ENCODE results near the gene CREB3. TPM values are rescaled to one million over a fixed set of nuclear protein-coding genes. Genes with fewer than 3 reads are reported as not detected.

CREB3 gene
- total and polyA plus RNA-seq, 2 experiments from 2014 or later: 20.3 to 32.4 TPM

DNA sequence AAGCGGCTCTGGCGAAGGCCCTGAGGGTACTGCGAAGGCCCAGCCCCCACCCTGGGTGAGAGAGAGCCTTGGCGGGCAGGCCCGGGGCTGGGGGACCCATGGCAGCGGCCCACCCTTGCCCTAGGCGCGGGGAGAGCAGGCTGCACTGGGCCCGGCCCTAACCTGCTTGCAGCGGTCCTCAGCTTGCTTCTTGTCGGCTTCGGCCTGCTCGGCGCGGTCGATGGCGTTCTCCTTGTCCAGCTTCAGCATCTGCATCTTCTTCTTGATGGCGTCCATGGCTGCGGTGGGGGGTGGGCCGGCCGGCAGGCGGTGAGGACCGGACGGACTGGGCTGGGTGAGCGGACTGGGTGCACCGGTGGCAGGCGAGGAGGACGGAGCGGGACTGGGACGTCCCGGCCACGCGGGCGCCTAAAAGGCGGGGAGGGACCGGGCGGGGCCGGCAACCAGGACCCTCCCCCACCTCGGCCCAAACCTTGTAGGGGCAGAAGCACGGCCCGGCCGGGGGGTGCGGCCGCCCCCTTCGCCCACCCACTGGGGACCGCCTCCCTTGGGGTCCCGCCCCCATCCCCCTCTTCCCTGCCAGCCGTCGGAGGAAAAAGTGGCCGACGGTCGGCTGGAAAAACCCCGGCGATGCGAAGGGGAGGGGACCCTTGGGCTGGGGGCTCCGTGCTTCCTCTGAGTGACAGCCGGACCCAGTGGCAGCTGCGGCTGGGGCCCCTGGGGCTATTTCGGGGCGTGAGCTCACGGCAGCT is 42.7 kb upstream of the CREB3 start, which contains the start of gene TPM2:
TPM2 (minus strand) TSS at position 384 of the 752 bp plus-strand sequence; CDS start at position 276, 108 bp downstream.
- Histone ChIP-seq H3K4me2 (peak within 1 kb of the TSS; percentile 96), H2AFZ (peak within 1 kb of the TSS; percentile 92), H3K9me2 (ENCODE audit: insufficient read depth) (no peaks in the 10 kb centered on the region), H4K20me1 (replicated peaks; ENCODE audit: insufficient read depth) (peaks cover 6% of the 10 kb centered on the region; the same call in 1 of the 2 replicates), H3F3A (replicated peaks; ENCODE audit: low read depth) (0 out of 2 replicates have a peak, but pooled peaks cover 4% of the 10 kb centered on the region), H3K4me1 (ENCODE audit: insufficient read depth) (peaks cover 17% of the 10 kb centered on the region; the same call in 1 of the 2 replicates), H3K27me3 (ENCODE audit: insufficient read depth) (no peaks in the 10 kb centered on the region), H3K4me3 (peak within 1 kb of the TSS; percentile 94), H3K36me3 (ENCODE audit: insufficient read depth) (peaks cover 13% of the 10 kb centered on the region; the same call in 1 of the 2 replicates), H3K27ac (ENCODE audit: low read depth) (peak within 1 kb of the TSS; percentile 87; the same call in 1 of the 2 replicates), H3K79me2 (replicated peaks; ENCODE audit: insufficient read depth) (peaks cover 22% of the 10 kb centered on the region)
- H3K4me3 Mint-ChIP-seq: peak within 1 kb of the TSS; percentile 95
- H3K27ac Mint-ChIP-seq: peak within 1 kb of the TSS; percentile 93; the same call in 1 of the 2 replicates
- H3K4me1 Mint-ChIP-seq: peaks cover 33% of the 10 kb centered on the region
- ATAC-seq: peak; percentile 67
- peaks cover 42% of the 10 kb centered on the region for H3K36me3 Mint-ChIP-seq (ENCODE audit: low read depth)
- TF ChIP-seq NANOG (IDR thresholded peaks at IDR 0.05; ENCODE audit: borderline replicate concordance) (no peak), JUNB (IDR thresholded peaks at IDR 0.05; ENCODE audit: unreplicated experiment) (no peak), EZH2 (IDR thresholded peaks at IDR 0.05; ENCODE audit: low read depth, unreplicated experiment) (no peak), CREB1 (CRISPR knock-in tag; IDR thresholded peaks at IDR 0.05; ENCODE audit: low read depth) (0 out of 2 replicates have a peak, but pooled peaks have one; percentile 31), POLR2AphosphoS5 (IDR thresholded peaks at IDR 0.05; ENCODE audit: low read depth) (peak; percentile 98), ZNF331 (CRISPR knock-in tag; IDR thresholded peaks at IDR 0.05; ENCODE audit: low read depth) (no peak), EZH2phosphoT487 (IDR thresholded peaks at IDR 0.05; ENCODE audit: unreplicated experiment) (no peak), ZNF114 (CRISPR knock-in tag; IDR thresholded peaks at IDR 0.05) (no peak)
- TF ChIP-seq, protein P1, sequence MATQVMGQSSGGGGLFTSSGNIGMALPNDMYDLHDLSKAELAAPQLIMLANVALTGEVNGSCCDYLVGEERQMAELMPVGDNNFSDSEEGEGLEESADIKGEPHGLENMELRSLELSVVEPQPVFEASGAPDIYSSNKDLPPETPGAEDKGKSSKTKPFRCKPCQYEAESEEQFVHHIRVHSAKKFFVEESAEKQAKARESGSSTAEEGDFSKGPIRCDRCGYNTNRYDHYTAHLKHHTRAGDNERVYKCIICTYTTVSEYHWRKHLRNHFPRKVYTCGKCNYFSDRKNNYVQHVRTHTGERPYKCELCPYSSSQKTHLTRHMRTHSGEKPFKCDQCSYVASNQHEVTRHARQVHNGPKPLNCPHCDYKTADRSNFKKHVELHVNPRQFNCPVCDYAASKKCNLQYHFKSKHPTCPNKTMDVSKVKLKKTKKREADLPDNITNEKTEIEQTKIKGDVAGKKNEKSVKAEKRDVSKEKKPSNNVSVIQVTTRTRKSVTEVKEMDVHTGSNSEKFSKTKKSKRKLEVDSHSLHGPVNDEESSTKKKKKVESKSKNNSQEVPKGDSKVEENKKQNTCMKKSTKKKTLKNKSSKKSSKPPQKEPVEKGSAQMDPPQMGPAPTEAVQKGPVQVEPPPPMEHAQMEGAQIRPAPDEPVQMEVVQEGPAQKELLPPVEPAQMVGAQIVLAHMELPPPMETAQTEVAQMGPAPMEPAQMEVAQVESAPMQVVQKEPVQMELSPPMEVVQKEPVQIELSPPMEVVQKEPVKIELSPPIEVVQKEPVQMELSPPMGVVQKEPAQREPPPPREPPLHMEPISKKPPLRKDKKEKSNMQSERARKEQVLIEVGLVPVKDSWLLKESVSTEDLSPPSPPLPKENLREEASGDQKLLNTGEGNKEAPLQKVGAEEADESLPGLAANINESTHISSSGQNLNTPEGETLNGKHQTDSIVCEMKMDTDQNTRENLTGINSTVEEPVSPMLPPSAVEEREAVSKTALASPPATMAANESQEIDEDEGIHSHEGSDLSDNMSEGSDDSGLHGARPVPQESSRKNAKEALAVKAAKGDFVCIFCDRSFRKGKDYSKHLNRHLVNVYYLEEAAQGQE (IDR thresholded peaks at IDR 0.05; ENCODE audit: unreplicated experiment): peak; percentile 23
- TF ChIP-seq, protein P2, sequence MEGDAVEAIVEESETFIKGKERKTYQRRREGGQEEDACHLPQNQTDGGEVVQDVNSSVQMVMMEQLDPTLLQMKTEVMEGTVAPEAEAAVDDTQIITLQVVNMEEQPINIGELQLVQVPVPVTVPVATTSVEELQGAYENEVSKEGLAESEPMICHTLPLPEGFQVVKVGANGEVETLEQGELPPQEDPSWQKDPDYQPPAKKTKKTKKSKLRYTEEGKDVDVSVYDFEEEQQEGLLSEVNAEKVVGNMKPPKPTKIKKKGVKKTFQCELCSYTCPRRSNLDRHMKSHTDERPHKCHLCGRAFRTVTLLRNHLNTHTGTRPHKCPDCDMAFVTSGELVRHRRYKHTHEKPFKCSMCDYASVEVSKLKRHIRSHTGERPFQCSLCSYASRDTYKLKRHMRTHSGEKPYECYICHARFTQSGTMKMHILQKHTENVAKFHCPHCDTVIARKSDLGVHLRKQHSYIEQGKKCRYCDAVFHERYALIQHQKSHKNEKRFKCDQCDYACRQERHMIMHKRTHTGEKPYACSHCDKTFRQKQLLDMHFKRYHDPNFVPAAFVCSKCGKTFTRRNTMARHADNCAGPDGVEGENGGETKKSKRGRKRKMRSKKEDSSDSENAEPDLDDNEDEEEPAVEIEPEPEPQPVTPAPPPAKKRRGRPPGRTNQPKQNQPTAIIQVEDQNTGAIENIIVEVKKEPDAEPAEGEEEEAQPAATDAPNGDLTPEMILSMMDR (conservative IDR thresholded peaks at IDR 0.05; ENCODE audit: low read depth in 2 of 2): no peak
- TF ChIP-seq, protein P3, sequence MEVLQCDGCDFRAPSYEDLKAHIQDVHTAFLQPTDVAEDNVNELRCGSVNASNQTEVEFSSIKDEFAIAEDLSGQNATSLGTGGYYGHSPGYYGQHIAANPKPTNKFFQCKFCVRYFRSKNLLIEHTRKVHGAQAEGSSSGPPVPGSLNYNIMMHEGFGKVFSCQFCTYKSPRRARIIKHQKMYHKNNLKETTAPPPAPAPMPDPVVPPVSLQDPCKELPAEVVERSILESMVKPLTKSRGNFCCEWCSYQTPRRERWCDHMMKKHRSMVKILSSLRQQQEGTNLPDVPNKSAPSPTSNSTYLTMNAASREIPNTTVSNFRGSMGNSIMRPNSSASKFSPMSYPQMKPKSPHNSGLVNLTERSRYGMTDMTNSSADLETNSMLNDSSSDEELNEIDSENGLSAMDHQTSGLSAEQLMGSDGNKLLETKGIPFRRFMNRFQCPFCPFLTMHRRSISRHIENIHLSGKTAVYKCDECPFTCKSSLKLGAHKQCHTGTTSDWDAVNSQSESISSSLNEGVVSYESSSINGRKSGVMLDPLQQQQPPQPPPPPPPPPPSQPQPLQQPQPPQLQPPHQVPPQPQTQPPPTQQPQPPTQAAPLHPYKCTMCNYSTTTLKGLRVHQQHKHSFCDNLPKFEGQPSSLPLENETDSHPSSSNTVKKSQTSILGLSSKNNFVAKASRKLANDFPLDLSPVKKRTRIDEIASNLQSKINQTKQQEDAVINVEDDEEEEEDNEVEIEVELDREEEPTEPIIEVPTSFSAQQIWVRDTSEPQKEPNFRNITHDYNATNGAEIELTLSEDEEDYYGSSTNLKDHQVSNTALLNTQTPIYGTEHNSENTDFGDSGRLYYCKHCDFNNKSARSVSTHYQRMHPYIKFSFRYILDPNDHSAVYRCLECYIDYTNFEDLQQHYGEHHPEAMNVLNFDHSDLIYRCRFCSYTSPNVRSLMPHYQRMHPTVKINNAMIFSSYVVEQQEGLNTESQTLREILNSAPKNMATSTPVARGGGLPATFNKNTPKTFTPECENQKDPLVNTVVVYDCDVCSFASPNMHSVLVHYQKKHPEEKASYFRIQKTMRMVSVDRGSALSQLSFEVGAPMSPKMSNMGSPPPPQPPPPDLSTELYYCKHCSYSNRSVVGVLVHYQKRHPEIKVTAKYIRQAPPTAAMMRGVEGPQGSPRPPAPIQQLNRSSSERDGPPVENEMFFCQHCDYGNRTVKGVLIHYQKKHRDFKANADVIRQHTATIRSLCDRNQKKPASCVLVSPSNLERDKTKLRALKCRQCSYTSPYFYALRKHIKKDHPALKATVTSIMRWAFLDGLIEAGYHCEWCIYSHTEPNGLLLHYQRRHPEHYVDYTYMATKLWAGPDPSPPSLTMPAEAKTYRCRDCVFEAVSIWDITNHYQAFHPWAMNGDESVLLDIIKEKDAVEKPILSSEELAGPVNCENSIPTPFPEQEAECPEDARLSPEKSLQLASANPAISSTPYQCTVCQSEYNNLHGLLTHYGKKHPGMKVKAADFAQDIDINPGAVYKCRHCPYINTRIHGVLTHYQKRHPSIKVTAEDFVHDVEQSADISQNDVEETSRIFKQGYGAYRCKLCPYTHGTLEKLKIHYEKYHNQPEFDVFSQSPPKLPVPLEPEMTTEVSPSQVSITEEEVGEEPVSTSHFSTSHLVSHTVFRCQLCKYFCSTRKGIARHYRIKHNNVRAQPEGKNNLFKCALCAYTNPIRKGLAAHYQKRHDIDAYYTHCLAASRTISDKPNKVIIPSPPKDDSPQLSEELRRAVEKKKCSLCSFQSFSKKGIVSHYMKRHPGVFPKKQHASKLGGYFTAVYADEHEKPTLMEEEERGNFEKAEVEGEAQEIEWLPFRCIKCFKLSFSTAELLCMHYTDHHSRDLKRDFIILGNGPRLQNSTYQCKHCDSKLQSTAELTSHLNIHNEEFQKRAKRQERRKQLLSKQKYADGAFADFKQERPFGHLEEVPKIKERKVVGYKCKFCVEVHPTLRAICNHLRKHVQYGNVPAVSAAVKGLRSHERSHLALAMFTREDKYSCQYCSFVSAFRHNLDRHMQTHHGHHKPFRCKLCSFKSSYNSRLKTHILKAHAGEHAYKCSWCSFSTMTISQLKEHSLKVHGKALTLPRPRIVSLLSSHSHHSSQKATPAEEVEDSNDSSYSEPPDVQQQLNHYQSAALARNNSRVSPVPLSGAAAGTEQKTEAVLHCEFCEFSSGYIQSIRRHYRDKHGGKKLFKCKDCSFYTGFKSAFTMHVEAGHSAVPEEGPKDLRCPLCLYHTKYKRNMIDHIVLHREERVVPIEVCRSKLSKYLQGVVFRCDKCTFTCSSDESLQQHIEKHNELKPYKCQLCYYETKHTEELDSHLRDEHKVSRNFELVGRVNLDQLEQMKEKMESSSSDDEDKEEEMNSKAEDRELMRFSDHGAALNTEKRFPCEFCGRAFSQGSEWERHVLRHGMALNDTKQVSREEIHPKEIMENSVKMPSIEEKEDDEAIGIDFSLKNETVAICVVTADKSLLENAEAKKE (CRISPR knock-in tag; IDR thresholded peaks at IDR 0.05): no peak
- no peaks in the 10 kb centered on the region; the same call in 1 of the 3 replicates for H3K9me3 Mint-ChIP-seq
- DNase-seq (ENCODE audit: low spot score): peak; percentile 86
- peaks cover 3% of the 10 kb centered on the region for H3K27me3 Mint-ChIP-seq (ENCODE audit: insufficient read depth, low read depth, poor library complexity)
